Measurements from ENCODE around the gene EN2.

- TF ChIP-seq EP300 (IDR thresholded peaks at IDR 0.05) (no peak), POLR2A (IDR thresholded peaks at IDR 0.05) (no peak), POLR2AphosphoS5 (IDR thresholded peaks at IDR 0.05) (no peak)
- TF ChIP-seq, protein P1, sequence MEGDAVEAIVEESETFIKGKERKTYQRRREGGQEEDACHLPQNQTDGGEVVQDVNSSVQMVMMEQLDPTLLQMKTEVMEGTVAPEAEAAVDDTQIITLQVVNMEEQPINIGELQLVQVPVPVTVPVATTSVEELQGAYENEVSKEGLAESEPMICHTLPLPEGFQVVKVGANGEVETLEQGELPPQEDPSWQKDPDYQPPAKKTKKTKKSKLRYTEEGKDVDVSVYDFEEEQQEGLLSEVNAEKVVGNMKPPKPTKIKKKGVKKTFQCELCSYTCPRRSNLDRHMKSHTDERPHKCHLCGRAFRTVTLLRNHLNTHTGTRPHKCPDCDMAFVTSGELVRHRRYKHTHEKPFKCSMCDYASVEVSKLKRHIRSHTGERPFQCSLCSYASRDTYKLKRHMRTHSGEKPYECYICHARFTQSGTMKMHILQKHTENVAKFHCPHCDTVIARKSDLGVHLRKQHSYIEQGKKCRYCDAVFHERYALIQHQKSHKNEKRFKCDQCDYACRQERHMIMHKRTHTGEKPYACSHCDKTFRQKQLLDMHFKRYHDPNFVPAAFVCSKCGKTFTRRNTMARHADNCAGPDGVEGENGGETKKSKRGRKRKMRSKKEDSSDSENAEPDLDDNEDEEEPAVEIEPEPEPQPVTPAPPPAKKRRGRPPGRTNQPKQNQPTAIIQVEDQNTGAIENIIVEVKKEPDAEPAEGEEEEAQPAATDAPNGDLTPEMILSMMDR (IDR thresholded peaks at IDR 0.05), result no peak
These were observed 33.9 kb downstream of the EN2 start for GRCh38 chr7:155491812-155492211.

Measured in suprapubic skin (tissue), 4 donors.